Measurements from ENCODE around the gene SMYD3.

Gene SMYD3

DNA sequence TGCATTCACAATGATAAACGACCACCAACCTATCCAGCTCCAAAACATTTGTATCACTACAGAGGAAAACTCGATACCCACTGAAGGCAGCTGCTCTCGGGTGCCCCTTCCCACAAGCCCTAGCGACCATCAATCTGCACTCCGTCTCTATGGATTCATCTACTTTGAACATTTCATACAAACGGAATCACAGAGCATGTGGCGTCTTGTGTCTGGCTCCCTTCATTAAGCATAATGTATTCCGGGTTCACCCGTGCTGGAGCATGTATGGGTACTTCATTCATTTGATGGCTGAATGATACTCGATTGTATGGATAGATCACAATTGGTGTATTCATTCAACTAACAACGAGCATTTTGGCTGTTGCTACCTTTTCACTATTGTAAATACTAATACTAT, 340.2 kb downstream of the SMYD3 start:
- H3K27ac ChIP-seq (ENCODE audit: low read depth, low read length): no peak overlapping the region
- no peaks in the 10 kb centered on the region for H3K9me3 ChIP-seq (ENCODE audit: control insufficient read depth, insufficient read depth, low read length)
- H3K79me2 ChIP-seq (ENCODE audit: control insufficient read depth, low read length): no peaks in the 10 kb centered on the region
- H3K4me2 ChIP-seq (ENCODE audit: low read length): no peak overlapping the region
- no peak for TF ChIP-seq EZH2phosphoT487 (IDR thresholded peaks at IDR 0.05; ENCODE audit: borderline replicate concordance, low read length)
- no peak for TF ChIP-seq CTCF (IDR thresholded peaks at IDR 0.05; ENCODE audit: low read depth, low read length, poor library complexity, severe bottlenecking)
- no peaks in the 10 kb centered on the region for H4K20me1 ChIP-seq (ENCODE audit: control insufficient read depth, insufficient read depth, low read depth, low read length)
- H3K4me3 ChIP-seq (ENCODE audit: low read length): no peak overlapping the region
- no peaks in the 10 kb centered on the region; the same call in 1 of the 2 replicates for H3K9me2 ChIP-seq (replicated peaks; ENCODE audit: control insufficient read depth, low read length)
- no peaks in the 10 kb centered on the region for H3K27me3 ChIP-seq (ENCODE audit: control insufficient read depth, low read length)
- no peaks in the 10 kb centered on the region for H3F3A ChIP-seq (ENCODE audit: control insufficient read depth, insufficient read depth)
- H3K36me3 ChIP-seq (ENCODE audit: control insufficient read depth, low read length): no peaks in the 10 kb centered on the region
- H3K4me1 ChIP-seq (ENCODE audit: control insufficient read depth, low read length): no peaks in the 10 kb centered on the region

DNA sequence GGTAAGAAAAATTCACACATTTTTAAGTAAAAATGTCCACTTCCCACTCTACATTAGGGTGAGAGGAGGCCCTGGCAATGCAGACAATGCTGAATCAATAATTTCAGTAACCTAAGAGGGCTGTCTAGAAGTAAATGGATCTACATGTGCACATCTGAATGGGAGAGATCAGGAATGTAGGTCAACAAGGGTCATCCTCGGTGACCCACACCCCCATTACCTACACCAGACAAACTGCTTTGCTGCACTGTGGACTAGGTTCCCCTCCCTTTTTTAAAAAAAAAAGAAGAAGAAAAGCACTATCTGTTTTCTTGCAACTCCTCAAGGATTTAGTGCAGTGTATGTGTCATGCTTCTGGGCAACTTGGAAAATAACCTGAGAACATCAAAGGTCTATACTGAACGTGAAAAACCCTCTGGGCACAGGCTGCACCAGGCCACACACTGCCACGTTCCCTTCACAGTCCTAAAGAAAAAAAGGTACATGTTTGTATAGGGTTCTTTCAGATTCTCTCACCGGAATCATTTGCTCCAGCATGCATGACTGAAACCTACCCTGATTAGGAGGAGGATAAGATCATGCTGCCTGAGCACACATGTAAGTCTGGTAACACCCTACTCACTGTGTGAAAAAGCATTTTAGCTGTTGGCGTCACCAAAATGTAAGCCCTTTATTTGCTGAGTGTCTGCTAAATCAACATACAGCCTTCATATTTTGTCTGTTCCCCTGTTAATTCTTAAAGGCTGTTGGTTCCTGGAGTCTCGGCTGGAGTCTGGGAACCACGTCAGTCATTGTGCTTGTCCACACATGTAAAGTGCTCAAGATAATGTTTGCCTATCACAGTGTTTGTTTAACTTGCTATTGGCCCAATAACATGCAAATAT, 341.0 kb downstream of the SMYD3 start:
- H3K9me2 ChIP-seq (replicated peaks; ENCODE audit: control insufficient read depth, low read length): no peaks in the 10 kb centered on the region
- H3K36me3 ChIP-seq (ENCODE audit: control insufficient read depth, low read length): no peaks in the 10 kb centered on the region
- H3K4me2 ChIP-seq (ENCODE audit: low read length): no peak overlapping the region
- H3K4me1 ChIP-seq (ENCODE audit: control insufficient read depth, low read length): no peaks in the 10 kb centered on the region
- no peaks in the 10 kb centered on the region for H3K9me3 ChIP-seq (ENCODE audit: control insufficient read depth, insufficient read depth, low read length)
- no peaks in the 10 kb centered on the region for H4K20me1 ChIP-seq (ENCODE audit: control insufficient read depth, insufficient read depth, low read depth, low read length)
- H3K27me3 ChIP-seq (ENCODE audit: control insufficient read depth, low read length): no peaks in the 10 kb centered on the region
- no peak overlapping the region for H3K27ac ChIP-seq (ENCODE audit: low read depth, low read length)
- TF ChIP-seq EZH2phosphoT487 (IDR thresholded peaks at IDR 0.05; ENCODE audit: borderline replicate concordance, low read length) (no peak), CTCF (IDR thresholded peaks at IDR 0.05; ENCODE audit: low read depth, low read length, poor library complexity, severe bottlenecking) (no peak)
- H3K79me2 ChIP-seq (ENCODE audit: control insufficient read depth, low read length): no peaks in the 10 kb centered on the region
- H3K4me3 ChIP-seq (ENCODE audit: low read length): no peak overlapping the region
- H3F3A ChIP-seq (ENCODE audit: control insufficient read depth, insufficient read depth): no peaks in the 10 kb centered on the region

DNA sequence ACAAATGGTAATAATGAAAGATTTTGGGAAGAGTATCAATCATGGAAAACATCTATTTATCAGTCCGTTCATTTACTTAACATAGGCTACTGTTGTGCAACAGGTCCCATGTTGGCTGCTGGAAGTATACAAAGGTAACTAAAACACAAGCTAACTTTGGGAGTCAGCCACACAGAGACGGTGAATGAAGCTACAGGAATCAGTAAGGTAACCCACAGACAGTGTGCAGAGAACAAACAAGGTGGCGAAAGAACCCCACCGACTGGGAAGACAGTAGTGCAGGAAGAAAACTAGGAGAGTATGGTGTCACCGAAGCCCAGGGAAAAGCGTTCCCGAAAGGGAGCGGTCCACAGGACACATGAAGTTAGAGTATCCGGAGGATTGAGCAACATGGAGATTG, 342.3 kb downstream of the SMYD3 start:
- no peak overlapping the region for H3K27ac ChIP-seq (ENCODE audit: low read depth, low read length)

More for the DNA sequence above, 342.3 kb downstream of the SMYD3 start:
- Histone ChIP-seq H3K9me3 (ENCODE audit: control insufficient read depth, insufficient read depth, low read length) (no peaks in the 10 kb centered on the region), H3K9me2 (replicated peaks; ENCODE audit: control insufficient read depth, low read length) (no peaks in the 10 kb centered on the region), H3K27me3 (ENCODE audit: control insufficient read depth, low read length) (no peaks in the 10 kb centered on the region), H3K79me2 (ENCODE audit: control insufficient read depth, low read length) (no peaks in the 10 kb centered on the region), H3K4me2 (ENCODE audit: low read length) (no peak overlapping the region), H3K4me3 (ENCODE audit: low read length) (no peak overlapping the region), H3K4me1 (ENCODE audit: control insufficient read depth, low read length) (no peaks in the 10 kb centered on the region), H4K20me1 (ENCODE audit: control insufficient read depth, insufficient read depth, low read depth, low read length) (no peaks in the 10 kb centered on the region), H3K36me3 (ENCODE audit: control insufficient read depth, low read length) (no peaks in the 10 kb centered on the region), H3F3A (ENCODE audit: control insufficient read depth, insufficient read depth) (no peaks in the 10 kb centered on the region)
- TF ChIP-seq EZH2phosphoT487 (IDR thresholded peaks at IDR 0.05; ENCODE audit: borderline replicate concordance, low read length) (no peak), CTCF (IDR thresholded peaks at IDR 0.05; ENCODE audit: low read depth, low read length, poor library complexity, severe bottlenecking) (no peak)

All from DOHH2 (cell line).